ENCODE results near the gene BROX.

- TF ChIP-seq CTCF (IDR thresholded peaks at IDR 0.05) (no peak), EP300 (IDR thresholded peaks at IDR 0.05) (no peak)
Measured at GRCh38 chr1:222767152-222767571, 54.8 kb downstream of the BROX start.
